Skeletal muscle cell (primary cell): ENCODE results near the gene FASTKD3.

Source experiments
- DNase-seq: peaks from one replicate; pipeline ENCODE4 v3.0.0-alpha.2; 2010; ENCODE audit warnings: low read depth
- H3K4me3 ChIP-seq: 2 replicates; pipeline ENCODE4 v1.5.1; 2011; ENCODE audit warnings: low read depth, mild to moderate bottlenecking, control low read depth, low read length, moderate library complexity

Gene FASTKD3

DNA sequence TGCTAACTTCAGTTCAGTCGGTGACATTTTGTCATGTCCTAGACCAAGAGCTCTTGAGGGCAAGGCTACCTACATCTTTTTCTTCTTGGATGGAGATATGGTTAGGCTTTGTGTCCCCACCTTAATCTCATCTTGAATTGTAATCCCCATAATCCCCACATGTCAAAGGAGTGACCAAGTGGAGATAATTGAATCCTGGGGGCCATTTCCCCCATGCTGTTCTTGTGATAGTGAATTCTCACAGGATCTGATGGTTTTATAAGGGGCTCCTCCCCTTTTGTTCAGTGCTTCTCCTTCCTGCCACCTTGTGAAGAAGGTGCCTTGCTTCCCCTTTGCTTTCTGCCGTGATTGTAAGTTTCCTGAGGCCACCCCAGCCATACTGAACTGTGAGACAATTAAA is 15.8 kb downstream of the FASTKD3 start:
- no peak overlapping the region for H3K4me3 ChIP-seq
- DNase-seq: no peak

DNA sequence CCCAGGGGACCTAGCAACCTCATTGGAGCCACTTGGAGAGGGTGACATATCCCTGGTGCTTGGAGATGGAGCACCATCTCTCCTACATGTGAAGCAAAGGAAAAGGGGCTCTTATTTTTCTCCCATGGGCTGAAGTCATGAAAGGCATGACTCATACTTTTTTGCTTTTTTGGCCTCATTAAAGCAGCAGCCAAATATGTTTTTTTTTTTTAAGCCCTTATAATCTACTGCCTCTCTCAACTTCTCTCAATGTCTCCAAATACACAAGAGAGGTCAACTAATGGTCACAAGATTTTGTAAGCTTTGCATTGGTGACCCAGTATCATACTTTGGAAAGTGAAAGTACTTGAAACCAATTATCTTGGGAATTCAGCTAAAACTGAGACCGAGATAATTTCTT is 16.3 kb downstream of the FASTKD3 start:
- DNase-seq: no peak
- H3K4me3 ChIP-seq: no peak overlapping the region

DNA sequence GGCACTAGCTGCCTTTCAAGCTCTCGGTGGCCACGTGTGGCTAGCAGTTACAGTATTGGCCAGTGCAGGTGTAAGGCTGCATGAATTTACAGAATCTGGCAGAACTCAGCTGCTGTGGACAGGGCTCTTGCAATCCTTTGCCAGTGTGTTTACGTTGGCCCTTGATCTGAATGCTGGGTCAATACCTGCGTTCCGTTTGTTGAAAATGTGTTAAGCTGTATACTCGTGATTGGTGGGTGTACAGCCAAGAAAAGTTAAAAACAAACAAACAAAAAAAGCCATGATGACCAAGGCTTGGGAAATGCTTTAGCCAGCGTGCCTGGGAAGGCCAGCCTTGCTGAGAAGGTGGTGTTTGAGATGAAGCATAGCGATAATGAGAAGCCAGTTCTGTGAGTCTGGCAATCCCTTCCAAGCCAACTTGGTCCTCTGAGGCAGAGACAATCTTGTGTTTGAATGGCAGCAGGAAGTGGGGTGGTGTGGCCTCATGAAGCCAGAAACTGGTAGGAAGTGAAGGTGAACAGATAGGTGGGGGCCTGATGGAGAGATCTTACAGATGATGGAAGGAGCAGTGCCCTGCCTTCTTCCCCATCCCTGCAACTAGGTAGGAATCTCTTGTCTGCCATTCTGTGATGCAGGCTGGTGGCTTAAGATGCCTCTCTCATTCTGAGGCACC is 17.1 kb downstream of the FASTKD3 start:
- no peak overlapping the region for H3K4me3 ChIP-seq
- no peak for DNase-seq

DNA sequence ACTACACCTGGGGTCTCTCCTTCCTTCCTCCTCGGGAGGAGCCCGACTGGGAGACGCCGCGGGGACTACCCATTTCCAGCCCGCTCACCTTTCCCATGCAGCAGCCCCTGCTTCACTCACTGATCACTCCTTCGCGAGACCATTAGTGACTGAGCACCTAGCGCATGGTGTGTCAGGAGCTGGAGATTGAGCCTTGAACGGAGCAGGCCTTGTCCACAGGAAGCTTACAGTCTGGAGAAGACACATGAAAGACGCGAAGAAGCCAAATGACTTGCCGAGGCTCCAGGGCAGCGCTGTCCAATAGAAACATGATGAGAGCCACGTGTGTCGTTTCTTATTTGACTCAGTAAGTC is 17.6 kb downstream of the FASTKD3 start:
- DNase-seq: no peak
- H3K4me3 ChIP-seq: peak overlapping the region; percentile 57

DNA sequence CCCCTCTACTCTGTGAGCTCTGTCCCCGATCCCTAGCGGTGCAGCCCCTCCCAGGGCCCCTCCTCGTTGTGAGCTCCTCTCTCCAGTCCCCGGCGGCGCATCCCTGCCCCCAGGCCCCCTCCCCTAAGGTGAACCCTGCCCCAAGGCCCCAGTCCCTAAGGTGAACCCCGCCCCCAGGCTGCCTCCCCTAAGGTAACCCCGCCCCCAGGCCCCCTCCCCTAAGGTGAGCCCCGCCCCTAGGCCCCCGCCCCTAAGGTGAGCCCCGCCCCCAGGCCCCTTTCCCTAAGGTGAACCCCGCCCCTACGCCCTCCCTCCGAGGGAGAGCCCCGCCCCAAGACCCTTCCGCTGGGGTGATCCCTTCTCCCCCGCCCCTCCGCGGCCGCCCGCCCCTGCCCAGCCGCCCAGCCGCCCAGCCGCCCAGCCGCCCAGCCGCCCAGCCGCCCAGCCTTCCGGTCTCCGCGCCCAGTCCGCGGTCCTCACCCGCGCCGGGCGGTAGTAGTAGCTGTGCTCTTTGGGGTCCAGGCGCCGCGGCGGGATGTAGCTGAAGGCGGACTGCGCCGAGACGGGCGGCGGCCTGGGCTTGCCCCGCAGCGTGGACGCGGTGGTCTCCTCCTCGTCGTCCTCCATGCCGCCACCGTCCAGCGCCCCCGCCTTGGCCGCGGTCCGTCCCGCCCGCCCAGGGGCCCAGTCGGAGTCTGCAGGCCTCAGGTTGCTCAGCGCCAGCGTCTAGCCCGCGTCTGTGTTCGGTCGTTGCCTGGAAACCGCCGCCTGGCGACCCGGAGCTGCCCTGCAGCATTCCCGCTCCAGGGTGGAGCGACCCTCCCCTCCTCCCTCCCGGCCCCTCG is 18.2 kb downstream of the FASTKD3 start, which contains the start of gene CFAP90:
Gene CFAP90, minus strand, starts transcription at position 739 of the 845 bp plus-strand sequence. Its CDS starts 112 bp downstream, at position 627.
- peak within 1 kb of the TSS; percentile 57 for H3K4me3 ChIP-seq
- no peak for DNase-seq

DNA sequence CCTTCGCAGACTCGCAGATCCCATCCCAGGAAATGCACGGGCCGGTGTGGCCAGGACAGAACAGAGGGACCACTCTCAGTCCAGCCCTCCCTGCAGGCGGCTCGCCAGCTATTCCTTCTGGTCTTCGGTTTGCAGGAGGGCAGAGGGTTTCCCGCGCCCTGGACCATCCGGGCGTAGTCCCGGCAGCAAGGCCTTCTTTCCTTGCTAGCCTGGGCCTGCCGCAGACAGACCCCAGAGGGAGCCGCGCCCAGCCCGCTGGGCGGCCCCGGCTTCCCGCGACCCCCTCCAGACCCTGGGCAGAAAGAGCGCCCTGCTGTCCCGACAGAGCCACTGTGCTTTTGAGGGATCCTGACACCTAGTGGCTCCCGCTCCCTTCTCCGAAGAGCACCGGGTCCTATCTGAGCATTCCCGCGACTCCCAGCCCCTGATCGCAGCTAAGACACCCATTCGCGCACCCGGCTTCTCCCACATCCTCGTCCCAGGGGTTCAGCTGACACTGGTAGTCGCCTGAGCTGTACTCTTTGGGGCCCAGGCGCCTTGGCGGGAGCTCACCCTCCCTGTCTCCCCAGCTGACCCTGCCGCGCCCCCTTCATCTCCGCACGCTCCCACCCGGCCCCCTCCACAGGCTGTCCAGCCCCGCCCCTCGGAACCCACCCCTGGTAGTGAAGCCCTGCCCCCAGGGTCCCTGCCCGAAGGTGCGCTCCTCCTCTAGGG is 19.0 kb downstream of the FASTKD3 start:
- H3K4me3 ChIP-seq: peak overlapping the region; percentile 36
- DNase-seq: no peak

DNA sequence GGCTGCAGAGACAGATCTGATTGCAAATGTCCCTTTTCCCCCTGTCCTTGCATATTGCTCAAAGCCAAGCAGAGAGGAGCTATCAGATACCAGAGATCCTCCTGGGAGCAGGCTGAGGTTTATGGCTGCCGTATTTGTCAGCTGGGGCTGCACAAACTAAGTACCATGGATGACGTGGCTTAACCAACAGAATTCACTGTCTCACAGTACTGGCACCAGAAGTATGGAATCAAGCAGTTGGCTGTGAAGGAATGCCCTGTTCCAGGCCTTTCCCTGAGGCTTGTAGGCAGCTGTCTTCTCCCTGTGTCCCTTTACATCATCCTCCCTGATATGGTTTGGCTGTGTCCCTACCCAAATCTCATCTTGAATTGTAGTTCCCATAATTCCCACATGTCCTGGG is 20.5 kb downstream of the FASTKD3 start:
- H3K4me3 ChIP-seq: no peak overlapping the region
- peak; percentile 36 for DNase-seq

DNA sequence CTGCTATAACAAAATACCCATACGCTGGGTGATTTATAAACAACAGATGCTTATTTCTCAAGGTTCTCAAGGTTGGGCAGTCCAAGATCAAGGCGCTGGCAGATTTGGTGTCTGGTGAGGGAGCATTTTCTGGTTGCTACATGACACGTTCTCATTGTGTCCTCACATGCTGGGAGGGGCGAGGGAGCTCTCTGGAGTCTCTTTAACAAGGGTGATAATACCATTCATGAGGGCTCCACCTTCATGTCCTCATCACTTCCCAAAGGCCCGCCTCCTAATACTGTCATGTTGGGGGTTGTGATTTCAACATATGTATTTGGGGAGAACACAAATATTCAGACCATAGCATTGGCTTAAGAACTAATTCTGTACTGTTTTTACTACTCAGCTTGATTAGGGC is 22.5 kb downstream of the FASTKD3 start:
- no peak for DNase-seq
- no peak overlapping the region for H3K4me3 ChIP-seq

DNA sequence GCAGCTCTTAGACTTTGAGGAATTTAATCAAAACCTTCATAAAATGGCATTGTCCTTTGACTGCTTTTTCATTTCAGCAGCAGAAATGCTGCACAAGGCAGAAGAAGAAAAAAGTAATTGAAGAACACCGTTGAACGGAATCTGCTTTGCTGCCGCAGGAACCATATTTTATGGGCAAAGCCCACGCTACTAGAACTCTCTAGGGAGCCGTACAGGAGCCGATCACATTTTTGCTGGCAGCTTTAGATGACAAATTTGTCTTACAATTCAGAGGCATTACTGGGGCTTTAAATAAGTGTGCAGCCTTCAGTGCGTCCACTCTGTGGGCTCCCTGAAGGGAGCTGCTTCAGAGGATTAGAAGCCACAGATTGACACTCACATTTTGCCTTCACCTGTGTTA is 23.3 kb downstream of the FASTKD3 start:
- H3K4me3 ChIP-seq: no peak overlapping the region
- DNase-seq: no peak

DNA sequence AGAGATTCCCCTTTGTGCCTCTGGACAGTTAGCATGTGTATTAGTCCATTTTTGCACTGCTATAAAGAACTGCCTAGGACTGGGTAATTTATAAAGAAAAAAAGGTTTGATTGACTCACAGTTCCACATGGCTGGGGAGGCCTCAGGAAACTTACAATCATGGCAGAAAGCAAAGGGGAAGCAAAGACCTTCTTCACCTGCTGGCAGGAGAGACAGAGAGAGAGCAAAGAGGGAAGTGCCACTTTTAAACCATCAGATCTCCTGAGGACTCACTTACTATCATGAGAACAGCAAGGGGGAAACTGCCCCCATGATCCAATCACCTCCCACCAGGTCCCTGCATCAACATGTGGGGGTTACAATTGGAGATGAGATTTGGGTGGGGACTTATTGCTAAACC is 23.9 kb downstream of the FASTKD3 start:
- DNase-seq: no peak
- H3K4me3 ChIP-seq: no peak overlapping the region

DNA sequence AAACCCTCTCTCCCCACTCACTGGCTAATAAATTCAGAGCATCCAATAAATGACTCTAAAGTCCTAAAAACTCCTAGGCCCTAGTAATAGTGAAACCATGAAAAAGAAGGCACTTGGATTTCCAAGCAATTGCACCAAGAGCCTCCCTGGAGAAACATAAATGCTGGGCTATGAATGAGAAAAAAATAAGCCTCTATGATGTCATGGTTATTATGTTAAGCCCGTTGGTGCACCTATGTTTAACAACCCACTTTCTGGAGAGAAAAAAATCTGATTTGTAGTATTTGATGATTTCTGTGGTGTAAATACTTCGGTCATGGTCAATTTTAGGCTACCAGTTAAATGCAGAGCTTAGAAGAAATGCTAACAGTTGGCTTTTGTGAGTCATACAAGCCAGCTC is 26.3 kb downstream of the FASTKD3 start:
- no peak overlapping the region for H3K4me3 ChIP-seq
- no peak for DNase-seq

DNA sequence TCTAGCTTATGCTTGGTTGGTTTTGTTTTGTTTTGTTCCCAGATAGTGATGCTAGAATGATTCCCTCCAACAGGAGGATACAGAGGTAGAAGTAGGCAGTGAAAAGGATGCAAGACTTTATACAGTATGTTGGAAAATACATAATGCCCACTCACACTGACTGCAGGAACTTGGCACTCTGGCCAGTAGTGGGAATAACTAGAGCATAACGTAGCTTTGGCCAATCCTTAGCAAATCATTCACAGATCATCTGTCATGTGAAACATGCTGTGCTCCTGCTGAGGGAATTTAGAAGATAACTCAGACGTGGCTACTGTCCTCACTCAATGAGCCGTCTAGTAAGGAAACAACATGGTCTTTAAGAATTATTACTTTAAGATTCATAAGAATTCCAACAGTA is 31.4 kb downstream of the FASTKD3 start:
- no peak for DNase-seq
- no peak overlapping the region for H3K4me3 ChIP-seq

DNA sequence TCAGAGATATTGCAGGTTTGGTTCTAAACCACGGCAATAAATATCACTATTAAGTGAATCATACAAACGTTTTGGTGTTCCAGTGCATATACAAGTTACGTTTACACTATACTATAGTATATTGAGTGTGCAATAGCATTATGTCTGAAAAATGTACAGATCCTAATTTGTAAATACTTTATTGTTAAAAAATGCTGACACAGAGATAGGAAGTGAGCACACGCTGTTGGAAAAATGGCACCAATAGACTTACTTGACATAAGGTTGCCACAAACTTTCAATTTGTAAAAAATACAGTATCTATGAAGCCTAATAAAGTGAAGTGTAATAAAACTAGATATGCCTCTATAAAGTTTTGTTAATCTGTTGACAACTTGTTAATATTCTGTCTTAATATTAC is 33.8 kb downstream of the FASTKD3 start:
- H3K4me3 ChIP-seq: no peak overlapping the region
- no peak for DNase-seq

DNA sequence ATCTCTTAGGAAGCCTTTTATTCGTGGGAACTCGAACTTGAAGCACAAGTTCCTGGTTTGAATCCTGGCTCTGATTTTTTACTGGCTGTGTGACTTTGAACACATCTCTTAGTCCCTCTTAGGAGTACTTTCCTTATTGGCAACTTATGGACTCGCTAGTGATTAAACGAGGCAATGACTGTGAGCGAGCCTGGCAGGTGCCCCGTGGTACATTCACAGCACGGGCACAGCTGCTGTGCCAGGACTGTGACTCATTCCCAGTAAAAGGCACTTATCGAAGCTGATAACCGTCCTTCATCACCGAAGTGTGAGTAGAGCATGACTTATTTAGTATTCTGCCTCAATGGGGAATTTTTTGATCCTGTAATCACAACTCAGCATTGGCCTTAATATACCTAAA is 40.6 kb downstream of the FASTKD3 start:
- no peak for DNase-seq
- no peak overlapping the region for H3K4me3 ChIP-seq

DNA sequence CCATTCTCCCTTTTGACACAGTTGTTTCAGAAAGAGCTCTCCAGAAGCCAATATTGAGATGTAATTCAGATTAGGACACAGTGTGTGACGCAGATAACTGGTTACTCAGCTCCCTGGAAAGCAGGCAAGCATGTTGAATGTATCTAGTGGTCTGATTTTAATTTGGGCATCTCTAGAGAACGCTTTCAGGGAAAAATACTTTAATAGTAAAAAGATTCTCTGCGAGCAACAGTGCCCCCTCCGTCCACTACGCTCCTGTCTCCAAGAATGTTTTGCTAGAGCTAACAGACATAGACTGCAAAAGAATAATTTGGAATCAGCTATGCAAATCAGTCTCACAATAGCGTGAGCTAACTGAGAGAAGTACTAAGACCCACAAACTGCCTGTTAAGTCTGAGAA is 41.2 kb downstream of the FASTKD3 start:
- H3K4me3 ChIP-seq: no peak overlapping the region
- no peak for DNase-seq

DNA sequence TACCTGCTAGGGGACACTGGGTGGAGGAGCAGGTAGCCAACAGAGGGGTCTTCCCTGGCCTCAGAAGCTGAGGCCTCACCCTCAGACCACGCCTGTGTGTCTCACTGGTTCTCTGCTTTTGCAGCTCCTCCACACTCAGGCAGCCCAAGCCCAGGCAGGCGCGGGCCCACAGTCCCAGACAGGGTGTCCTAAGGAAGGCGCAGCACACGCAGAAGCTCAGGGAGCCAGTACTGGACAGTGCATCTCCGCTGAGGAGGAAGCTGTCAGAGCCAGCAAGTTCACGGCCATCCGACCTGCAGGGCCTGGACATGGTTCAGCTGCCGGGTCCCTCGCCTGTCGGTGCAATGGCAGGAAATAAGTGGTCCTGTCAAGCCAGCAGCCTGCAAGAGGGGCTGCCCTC is 43.2 kb downstream of the FASTKD3 start:
- DNase-seq: no peak
- no peak overlapping the region for H3K4me3 ChIP-seq

DNA sequence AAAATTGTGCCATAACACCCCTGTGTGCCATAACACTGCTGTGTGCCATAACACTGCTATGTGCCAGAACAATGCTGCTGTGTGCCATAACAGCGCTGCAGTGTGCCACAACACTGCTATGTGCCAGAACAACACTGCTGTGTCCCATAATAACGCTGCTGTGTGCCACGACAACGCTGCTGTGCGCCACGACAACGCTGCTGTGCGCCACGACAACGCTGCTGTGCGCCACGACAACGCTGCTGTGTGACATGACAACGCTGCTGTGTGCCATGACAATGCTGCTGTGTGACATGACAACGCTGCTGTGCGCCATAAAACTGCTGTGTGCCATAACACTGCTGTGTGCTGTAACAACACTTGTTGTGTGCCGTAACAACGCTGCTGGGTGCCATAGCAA is 43.8 kb downstream of the FASTKD3 start:
- DNase-seq: no peak
- no peak overlapping the region for H3K4me3 ChIP-seq

DNA sequence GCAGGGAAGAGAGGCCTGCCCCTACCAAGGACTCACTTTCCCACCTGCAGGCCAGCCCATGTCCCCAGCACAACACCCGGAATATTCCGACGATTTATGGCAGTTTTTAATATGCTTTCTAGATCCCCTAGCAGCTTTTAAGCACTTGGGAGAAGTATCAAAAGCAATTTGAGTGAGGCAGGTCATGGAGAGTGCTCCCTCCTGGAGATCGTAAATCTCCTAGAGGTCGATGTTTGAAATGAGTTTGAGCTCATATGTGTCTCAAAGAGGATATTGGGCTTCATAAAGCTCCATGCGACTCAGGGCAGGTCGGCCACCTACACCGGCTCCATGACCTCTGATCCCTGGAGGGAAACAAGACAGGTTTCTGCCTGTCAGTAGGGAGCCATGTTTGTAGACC is 45.2 kb downstream of the FASTKD3 start:
- DNase-seq: no peak
- H3K4me3 ChIP-seq: no peak overlapping the region

DNA sequence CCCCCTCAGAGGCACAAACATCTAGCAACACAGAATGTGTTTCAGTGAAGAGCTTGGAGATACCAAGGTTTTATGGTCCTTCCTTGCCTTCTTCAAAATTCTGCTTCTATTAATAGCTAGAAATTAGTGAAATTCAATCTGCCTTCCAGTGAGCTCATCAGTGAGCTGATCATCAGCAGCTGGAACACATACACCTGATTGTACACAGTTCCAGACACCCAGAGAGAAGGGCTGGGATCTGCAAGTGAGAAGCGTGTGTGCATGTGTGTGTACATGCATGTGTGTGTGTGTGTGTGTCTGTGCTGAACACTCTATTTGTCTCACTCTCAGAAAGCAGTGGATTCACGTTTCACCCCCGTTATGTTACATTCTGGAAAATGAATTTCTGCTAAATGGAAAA is 46.4 kb downstream of the FASTKD3 start:
- DNase-seq: no peak
- no peak overlapping the region for H3K4me3 ChIP-seq

DNA sequence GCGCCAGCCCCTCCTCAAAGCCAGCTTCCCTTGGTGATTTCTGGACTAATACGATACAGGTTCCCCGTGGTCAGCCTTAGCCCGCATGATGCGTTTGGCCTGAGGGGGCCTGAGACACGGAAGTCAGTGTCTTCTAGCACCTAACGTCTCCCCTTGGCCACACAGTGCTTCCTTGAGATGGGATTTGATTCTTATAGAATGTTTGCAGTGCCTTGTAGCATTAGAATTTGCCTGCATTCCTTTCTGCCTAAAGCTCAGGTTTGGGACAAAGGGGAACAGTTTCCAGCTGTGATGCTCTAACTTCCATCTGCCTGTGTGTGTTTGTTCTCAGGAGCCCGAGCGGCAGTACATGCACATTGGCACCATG is 52.3 kb downstream of the FASTKD3 start:
- no peak overlapping the region for H3K4me3 ChIP-seq
- DNase-seq: no peak
